Suppressor macrophage treated with lipopolysaccharide for 1 hour (primary cell): ENCODE results near the gene SNAP29.
"Not testable (repeated sequence)": the region's sequence is repeated elsewhere in the genome, so short reads cannot be mapped to it uniquely, and the experiment has no call there.

Experiments
- DNase-seq, 3 donors: peaks; one replicate each; pipeline ENCODE4 v3.0.0-alpha.2; 2020 to 2022

SNAP29 gene

DNA sequence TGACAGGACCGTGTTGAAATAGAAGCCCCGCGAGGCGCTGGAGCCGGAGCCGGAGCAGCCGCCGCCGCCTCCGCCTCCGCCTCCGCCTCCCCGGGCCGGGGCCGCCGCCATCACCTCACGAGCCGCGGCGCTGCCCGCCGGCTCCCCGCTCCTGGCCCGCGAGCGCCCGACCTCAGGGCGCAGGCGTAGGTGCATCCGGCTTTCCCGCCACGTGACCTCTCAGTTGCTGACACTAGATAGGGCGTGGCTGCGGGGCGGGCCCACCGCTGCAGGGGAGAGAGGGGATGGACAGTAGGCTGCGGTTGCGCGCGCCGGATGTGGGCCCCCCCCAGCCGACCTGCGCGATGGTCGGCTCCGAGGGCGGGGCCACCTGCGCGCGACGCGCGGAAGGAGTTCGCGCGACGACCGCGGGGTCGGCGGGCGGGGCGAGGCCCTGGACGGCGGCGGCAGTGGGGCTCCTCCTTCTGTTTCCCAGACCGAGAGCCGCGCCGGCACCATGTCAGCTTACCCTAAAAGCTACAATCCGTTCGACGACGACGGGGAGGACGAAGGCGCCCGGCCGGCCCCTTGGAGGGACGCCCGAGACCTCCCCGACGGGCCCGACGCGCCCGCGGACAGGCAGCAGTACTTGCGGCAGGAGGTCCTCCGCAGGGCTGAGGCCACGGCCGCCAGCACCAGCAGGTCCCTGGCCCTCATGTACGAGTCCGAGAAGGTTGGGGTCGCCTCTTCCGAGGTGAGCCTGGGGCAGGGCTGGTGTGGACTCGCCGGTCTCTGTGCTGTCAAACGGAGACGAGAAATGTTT lies at the start of gene SNAP29, which contains the start of gene PI4KA:
Gene SNAP29, plus strand, starts transcription at position 393 of the 802 bp plus-strand sequence. Its CDS starts 104 bp downstream, at position 497.
Gene PI4KA, minus strand, starts transcription at position 197 of the 802 bp plus-strand sequence. Its CDS starts 86 bp downstream, at position 111.
- peak; percentile 98 to 99 (median 99) for DNase-seq

DNA sequence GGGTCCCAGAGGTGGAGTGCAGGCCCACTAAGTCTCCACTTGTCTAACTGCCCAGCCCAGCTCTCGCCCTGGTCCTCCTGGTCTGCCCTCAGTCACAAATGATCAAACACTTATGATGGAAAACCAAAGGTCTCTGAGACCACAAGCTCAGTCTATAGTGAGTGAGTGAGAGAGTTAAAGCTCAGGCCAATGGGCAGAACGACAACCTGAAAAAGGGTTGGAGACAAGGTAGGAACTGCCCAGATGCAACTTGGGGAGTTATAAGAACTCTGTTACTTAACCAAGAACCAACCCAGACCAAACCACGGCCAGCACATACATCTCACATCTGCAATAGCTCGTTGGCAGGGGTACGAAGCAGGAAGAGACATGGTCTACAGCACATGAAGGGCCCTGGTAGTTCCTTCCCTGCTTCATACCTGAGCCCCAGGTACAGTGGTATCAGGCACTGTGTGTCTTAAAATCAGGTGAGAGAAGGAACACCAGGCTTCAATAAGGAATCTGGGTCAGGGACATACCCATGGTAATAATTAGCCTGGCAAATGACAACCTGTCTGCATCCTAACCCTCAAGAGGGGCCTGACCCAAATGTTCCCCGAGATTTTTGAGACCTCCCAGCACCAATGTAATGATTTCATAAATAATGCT lies 49.1 kb upstream of the SNAP29 start:
- no peak for DNase-seq

DNA sequence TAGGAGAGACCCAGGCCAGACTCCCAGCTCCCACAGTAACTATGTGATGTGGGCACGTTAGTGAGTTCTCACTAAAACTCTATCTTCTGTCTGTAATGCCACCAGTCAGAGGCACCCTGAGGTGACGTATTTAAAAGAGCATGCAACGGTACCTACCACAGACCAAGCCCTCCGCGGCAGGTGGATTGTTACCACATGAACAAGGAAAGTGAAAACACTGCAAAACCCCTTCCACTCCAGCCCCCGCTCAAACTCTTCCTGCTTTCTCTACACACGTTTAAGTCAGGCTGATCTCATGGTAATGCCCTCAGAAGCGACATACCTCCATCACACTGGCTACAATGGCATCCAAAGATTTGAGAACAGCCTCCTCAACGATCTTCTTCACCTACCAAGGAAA lies 48.2 kb upstream of the SNAP29 start:
- no peak for DNase-seq

DNA sequence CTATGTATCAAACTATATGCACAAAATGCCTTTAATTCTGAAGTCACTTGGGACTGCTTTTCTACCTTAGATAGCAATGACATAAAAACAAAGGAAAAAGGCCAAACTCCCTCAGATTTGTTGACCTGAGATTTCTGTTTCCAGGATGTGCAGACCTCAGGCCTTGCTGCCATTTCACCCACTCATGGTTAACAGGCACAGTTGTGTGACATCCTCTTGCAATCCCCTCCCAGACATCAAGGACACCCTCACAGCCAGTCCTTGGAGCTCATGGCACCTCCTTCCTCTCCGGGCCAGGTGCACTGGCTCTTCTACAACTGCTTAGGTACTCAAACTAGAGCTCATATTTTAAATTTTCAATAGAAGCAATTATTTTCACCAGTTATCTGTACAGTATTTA lies 47.6 kb upstream of the SNAP29 start:
- no peak for DNase-seq

DNA sequence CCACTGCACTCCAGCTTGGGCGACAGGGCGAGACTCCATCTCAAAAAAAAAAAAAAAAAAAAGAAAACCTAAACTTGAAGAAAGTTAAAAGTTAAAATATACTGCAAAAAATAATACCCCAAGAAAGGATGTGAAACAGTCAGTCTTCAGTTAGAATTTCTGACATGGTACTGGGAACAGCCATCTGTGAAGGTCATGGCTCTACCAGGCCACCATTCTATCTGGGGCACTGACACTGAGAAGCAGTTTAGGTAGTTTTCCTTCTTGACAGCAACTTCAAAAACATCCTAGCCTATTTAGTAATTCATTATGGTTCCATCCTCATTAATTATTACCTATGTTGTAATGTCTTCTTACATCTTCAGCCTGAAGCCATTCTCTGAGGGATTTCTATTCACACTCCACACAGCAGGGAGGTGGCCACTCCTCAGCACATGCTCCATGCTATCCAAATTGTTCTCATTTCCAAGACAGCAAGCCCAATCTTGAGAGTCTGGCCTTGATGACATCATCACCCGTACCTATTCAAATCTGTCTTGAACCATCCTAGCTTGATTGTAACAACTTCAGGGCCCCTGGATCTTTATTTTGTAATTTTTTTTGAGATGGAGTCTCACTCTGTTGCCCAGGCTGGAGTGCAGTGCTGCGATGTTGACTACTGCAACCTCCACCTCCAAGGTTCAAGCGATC lies 46.7 kb upstream of the SNAP29 start:
- DNase-seq = no peak

DNA sequence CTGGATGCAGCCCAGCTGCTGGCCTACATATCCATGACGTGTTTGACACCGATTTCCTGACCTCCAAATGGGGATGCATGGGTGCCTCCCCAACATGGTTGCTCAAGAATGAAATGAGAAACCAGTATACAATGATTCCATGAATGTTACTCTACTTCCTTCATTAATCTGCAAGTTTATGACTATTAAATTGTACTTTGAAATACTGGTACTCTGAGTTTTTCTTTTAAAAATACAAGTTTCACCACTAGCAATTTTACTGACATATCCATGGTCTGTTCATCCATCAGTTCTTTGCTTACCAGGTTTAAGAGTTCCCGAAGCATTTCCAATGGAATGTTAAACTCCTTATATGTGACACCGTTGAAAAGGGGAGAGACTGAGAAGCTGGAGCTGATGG lies 45.8 kb upstream of the SNAP29 start:
- DNase-seq = no peak

DNA sequence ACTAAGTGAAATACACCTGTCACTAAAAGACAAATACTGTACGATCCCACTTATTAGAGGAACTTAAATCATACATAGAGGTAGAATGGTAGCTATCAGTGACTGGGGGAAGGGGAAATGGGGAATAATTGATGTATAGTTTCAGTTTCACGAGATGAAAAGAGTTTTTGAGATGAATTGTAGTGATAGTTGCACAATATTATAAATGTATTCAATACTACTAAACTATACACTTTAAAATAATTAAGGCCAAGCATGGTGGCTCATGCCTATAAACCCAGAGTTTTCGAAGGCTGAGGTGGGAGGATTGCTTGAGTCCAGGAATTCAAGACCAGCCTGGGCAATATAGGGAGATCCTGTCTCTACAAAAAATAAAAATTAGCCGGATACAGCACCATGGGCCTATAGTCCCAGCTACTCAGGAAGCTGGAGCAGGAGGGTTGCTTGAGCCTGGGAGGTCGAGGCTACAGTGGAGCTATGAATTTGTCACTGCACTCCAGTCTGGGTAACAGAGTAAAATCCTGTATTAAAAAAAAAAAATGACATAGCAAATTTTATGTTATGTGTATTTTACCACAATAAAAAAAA lies 44.5 kb upstream of the SNAP29 start:
- no peak for DNase-seq

DNA sequence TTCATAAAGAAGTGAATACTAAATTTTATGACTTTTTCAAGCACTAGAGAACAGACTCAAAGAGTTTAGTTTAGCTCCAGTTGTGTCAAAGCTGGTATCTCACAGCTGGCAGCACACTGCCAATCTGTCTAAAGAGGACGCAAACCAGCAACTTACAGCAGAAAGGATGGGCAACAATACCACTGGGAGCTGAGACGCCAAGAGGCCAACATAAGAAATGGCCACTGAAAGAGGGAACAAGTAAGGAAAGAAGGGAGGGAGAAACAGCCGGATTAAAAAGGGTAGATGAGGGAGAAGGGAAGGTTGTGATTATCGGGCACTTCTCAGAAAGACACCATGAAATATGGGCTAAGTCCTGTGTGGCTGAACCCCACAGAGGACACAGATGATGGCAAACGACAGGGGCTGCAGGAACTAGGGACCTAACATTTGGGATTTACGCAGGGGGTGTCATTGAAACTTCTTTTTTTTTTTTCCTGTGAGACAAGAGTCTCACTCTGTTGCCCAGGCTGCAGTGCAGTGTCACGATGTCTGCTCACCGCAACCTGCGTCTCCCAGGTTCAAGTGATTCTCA lies 43.2 kb upstream of the SNAP29 start:
- DNase-seq = no peak

DNA sequence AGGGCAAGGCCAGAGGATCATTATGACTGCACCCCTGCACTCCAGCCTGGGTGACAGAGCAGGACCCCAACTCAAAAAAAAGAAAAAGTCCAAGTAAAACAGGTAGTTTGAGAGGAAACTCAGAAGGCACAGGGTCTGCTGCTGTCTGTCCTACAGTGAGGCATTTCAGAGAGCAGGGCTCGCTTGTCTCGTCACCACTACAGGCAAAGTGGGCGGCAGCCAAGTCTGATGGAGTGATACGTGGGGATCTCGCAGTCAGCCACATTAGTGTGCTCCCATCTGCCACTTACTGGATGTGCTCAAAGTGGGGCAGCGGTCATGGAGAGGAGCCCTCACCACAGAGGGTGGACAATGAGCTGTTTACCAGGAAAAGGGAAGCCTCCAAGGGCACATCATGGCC lies 42.2 kb upstream of the SNAP29 start:
- DNase-seq = no peak

DNA sequence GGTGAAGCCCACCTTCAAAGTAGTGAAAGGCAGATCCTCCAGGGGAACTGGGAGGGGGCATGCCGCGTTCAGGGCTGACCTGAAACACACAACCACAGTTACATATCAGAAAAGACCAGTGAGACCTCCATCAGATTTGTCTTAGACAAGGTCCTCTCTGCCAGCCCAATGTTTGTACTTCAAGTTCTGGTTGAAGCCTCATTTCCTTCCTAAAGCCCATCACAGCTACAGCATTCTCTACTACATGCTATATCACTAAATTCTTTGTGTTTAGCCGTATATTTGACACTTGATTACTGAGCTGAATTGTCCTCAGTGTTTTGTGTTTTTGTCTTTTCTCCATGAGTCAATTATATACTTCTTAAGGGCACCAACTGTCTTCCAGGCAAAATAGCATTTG lies 40.3 kb upstream of the SNAP29 start:
- DNase-seq = no peak

DNA sequence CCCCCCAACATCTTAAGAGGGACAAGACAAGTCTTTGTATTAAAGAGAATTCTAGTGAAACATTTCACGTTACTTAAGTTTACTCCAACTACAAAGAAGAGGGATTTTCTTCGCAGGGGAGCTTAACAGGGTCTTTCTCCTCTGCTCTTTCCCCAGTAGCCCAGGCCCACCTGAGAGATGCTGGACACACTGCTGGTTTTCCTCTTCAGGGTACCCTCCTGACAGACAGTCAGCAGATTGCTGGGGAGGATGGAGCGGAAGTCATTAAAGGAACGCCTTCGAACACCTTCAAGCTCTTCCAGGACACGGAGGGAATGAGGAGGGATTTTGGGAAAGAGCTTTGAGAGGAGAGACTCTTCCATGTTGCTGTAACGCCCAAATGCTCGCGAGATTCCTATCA lies 39.3 kb upstream of the SNAP29 start:
- DNase-seq = no peak

DNA sequence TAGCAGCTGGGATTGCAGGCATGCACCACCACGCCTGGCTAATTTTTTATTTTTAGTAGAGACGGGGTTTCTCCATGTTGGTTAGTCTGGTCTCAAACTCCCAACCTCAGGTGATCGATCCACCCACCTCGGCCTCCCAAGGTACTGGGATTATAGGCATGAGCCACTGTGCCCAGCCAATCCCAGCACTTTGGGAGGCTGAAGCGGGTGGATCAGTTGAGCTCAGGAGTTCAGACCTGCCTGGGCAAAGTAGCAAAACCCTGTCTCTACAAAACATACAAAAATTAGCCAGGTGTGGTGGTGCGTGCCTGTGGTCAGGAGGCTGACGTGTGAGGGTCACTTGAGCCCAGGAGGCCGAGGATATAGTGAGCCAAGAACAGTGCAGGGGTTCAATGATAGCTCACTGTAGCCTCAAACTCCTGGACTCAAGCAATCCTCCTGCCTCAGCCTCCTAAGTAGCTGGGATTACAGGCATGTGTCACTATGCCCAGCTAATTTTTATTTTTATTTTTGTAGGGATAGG lies 37.0 kb upstream of the SNAP29 start:
- DNase-seq = not testable (repeated sequence)

DNA sequence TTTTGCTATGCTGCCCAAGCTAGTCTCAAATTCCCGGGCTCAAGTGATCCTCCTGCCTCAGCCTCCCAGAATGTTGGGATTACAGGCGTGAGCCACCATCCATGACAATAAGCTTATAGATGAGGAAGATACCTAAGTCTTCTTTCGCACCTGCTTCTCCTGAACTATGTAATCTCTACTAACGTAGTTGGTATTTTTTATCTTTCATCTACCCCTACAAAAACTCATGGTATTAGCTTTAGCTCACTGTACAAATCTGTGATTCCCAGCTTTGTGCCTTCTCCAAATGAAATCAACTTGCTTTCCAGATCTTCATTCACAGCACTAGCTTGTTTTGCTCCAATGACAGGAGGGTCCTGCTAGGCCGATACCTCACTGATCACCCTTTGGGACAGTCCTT lies 36.6 kb upstream of the SNAP29 start:
- DNase-seq = no peak

DNA sequence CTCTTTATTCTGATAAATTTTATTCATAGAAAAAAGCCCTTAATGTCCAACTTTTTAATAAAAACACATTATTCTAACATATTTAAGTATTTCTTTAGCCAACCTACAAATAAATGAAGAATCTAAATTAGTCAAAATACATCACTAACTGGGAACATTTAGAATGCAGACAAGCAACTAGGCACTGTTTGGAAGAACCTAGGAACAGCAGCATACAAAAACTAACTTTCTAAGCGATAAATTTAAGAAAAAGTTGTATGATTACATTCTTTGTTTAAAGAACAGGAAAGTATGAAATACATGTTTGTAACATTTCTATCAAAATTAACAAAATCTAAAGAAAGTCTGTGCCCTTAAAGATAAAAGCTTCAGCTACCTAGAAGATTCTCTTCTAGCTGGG lies 35.5 kb upstream of the SNAP29 start:
- DNase-seq = no peak

DNA sequence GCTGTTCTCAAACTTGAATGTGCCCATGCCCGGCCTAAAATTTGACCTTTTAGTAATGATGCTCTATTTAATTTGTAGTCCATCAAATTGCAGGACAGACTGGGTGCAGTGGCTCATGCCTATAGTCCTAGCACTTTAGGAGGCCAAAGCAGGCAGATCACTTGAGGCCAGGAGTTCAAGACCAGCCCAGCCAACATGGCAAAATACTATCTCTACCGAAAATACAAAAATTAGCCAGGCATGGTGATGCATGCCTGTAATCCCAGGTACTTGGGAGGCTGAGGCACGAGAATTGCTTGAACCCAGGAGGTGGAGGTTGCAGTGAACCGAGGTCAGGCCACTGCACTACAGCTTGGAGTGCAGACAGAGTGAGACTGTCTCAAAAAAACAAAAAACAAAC lies 33.6 kb upstream of the SNAP29 start:
- not testable (repeated sequence) for DNase-seq

DNA sequence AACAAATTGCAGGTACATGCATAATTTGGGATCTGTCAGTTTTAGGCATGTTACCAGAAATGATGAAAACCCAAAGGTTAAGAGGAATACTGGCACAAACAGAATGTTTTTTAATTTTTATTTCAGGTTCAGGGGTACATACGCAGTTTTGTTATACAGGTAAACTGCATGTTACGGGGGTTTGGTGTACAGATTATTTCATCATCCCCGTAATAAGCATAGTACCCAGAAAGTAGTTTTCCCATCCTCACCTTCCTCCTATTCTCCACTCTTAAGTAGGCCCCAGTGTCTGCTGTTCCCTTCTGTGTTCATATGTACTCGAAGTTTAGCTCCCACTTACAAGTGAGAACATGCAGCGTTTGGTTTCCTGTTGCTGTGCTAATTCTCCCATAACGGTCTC lies 33.2 kb upstream of the SNAP29 start:
- DNase-seq = no peak

DNA sequence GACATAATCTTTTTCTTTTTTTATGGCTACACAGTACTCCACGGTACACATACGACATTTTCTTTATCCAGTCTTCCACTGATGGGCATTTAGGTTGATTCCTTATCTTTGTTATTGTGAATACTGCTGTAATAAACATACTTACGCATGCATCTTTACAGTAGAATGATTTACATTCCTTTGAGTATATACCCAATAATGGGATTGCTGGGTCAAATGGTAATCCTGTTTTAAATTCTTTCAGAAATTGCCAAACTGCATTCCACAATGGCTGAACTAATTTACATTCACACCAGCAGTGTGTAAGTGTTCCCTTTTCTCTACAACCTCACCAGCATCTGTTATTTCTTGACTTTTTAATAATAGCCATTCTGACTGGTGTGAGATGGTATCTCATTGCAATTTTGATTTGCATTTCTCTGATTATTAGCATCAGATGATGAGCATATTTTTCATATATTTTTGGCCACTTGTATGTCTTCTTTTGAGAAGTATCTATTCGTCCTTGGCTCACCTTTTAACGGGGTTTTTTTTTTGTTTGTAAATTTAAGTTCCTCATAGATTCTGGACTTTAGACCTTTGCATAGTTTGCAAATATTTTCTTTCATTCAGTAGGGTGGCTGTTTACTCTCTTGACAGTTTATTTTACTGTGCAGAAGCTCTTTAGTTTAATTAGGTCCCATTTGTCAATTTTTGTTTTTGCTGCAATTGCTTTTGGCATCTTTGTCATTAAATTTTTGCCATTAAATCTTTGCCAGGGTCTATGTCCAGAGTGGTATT lies 32.2 kb upstream of the SNAP29 start:
- DNase-seq = not testable (repeated sequence)

DNA sequence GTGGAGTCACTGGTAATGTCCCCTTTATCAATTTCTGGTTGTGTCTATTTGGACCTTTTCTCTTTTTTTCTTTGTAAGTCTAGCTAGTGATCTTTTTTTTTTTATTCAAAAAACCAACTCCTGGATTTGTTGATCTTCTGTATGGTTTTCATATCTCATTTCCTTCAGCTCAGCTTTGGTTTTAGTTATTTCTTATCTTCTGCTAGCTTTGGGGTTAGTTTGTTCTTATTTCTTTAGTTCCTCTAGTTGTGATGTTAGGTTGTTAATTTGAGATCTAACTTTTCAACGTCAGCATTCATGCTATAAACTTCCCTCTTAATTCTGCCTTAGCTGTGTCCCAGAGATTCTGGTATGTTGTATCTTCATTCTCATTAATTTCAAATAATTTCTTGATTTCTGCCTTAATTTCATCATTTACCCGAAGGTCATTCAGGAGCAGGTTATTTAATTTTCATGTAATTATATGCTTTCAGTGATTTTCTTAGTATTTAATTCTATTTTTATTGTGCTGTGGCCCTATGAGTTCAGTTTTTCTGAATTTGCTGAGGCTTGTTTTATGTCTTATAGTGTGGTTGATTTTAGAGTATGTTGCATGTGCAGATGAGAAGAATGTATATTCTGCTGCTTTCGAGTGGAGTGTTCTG lies 29.2 kb upstream of the SNAP29 start:
- DNase-seq = no peak

DNA sequence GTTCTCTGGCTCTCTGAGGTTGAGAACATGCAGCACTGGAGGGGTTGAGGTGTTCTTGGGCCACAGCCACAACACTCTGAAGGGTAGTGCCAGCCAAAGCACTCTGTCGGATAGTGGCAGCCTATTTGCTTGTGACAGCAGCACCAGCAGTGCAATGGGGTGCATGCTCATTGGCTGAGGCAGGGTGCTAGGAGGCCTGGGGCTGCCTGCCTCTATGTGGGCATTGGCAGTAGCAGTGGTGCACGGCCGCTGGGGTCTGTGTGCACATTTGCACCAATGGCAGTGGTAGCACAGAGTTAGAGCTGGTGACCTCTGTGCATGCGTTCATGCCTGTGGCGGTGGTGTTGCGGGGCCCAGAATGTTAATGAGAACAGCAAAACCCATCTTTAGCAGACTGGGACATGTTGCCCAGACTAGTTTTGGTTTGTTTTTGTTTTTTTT lies 25.6 kb upstream of the SNAP29 start:
- no peak for DNase-seq

DNA sequence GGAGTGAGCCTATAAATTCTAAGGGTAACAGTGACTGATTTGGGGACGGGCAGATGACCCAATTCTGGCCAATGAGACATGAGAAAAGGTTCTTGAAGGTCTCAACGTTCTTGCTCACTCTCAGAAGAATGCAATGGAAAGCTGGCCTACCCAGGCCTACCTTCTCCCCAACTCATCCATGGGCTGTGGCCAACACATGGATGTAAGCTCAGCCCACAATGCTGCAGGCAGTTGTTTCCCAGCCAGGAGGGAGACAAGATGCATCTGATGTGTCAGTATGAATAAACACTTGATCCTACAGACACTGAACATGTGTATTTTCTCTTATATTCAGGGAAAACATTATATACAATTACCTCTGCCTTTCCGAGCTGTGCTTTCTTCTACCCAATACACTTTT lies 24.6 kb upstream of the SNAP29 start:
- no peak for DNase-seq

DNA sequence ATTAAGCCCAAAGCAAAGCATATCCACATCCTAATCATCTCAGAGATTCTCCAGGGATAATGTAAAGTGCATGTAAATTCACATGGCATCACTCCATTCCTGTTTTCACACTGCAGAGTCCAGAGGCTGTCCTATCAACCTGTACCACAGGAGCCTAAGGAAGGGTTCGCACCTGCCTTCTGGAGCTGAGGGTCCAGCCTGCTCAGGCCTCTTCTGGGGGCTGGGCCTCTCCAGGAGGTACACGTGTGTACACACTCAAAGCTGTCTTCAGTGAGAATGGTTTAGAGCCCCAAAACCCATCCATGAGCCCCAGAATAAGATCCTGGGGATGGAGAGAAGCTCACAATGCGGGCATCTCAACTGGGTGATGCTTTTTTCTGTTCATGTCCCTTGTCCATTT lies 24.1 kb upstream of the SNAP29 start:
- no peak for DNase-seq
